ENCODE results near the gene CD8B2. TPM values are rescaled to one million over a fixed set of nuclear protein-coding genes. Genes with fewer than 3 reads are reported as not detected.
"Not testable (repeated sequence)": the region's sequence is repeated elsewhere in the genome, so short reads cannot be mapped to it uniquely, and the experiment has no call there.

The CD8B2 gene
- total RNA-seq, 1 donor from 2014 or later, result not detected

GRCh38 chr2:106566050-106566449 lies 78.9 kb downstream of the CD8B2 start:
- Mint-ChIP-seq H3K4me3 (no peak overlapping the region), H3K27ac (peak overlapping the region; percentile 93), H3K27me3 (ENCODE audit: insufficient read depth, low read depth) (peaks cover 9% of the 10 kb centered on the region), H3K4me1 (peaks cover 38% of the 10 kb centered on the region), H3K36me3 (peaks cover 2% of the 10 kb centered on the region), H3K9me3 (peaks cover 2% of the 10 kb centered on the region)
- Histone ChIP-seq H3K4me2 (no peak overlapping the region), H3K36me3 (no peaks in the 10 kb centered on the region), H3K4me3 (no peak overlapping the region), H3K27ac (no peak overlapping the region), H2AFZ (replicated peaks) (peak overlapping the region; percentile 11), H3K27me3 (no peaks in the 10 kb centered on the region), H3K9ac (no peak overlapping the region), H3K4me1 (peaks cover 5% of the 10 kb centered on the region), H3K79me2 (ENCODE audit: low read depth) (no peaks in the 10 kb centered on the region), H4K20me1 (ENCODE audit: low read depth) (no peaks in the 10 kb centered on the region), H3F3A (ENCODE audit: low read depth) (no peaks in the 10 kb centered on the region), H3K9me3 (ENCODE audit: low read depth) (no peaks in the 10 kb centered on the region)
- no peak for TF ChIP-seq EZH2 (IDR thresholded peaks at IDR 0.05)
- no peak for TF ChIP-seq EZH2phosphoT487 (IDR thresholded peaks at IDR 0.05)
- TF ChIP-seq CTCF (IDR thresholded peaks at IDR 0.05), result no peak
- no peak for DNase-seq (ENCODE audit: low spot score)

- not testable (repeated sequence) for H3K36me3 ChIP-seq; H3K36me3 Mint-ChIP-seq; H3K4me1 ChIP-seq; H2AFZ ChIP-seq (replicated peaks); H3K9me3 ChIP-seq (ENCODE audit: low read depth); H3K79me2 ChIP-seq (ENCODE audit: low read depth); H3K9me3 Mint-ChIP-seq; H3K4me3 Mint-ChIP-seq; H3F3A ChIP-seq (ENCODE audit: low read depth); H4K20me1 ChIP-seq (ENCODE audit: low read depth); H3K27me3 ChIP-seq; H3K4me2 ChIP-seq; DNase-seq (ENCODE audit: low spot score); H3K4me3 ChIP-seq; H3K9ac ChIP-seq; H3K27ac ChIP-seq
- Mint-ChIP-seq H3K4me1 (peaks cover 38% of the 10 kb centered on the region), H3K27me3 (ENCODE audit: insufficient read depth, low read depth) (peaks cover 13% of the 10 kb centered on the region), H3K27ac (peak overlapping the region; percentile 93)
Measured at GRCh38 chr2:106566484-106566883, 79.3 kb downstream of the CD8B2 start.

- H3K4me1 Mint-ChIP-seq, result peaks cover 30% of the 10 kb centered on the region
- H3K27me3 Mint-ChIP-seq (ENCODE audit: insufficient read depth, low read depth), result peaks cover 20% of the 10 kb centered on the region
- Histone ChIP-seq H3K9ac (no peak overlapping the region), H3K79me2 (ENCODE audit: low read depth) (no peaks in the 10 kb centered on the region), H3K4me2 (no peak overlapping the region), H3K9me3 (ENCODE audit: low read depth) (no peaks in the 10 kb centered on the region), H2AFZ (replicated peaks) (no peak overlapping the region), H3K4me1 (no peaks in the 10 kb centered on the region), H4K20me1 (ENCODE audit: low read depth) (no peaks in the 10 kb centered on the region), H3K4me3 (no peak overlapping the region), H3K27ac (no peak overlapping the region), H3F3A (ENCODE audit: low read depth) (no peaks in the 10 kb centered on the region), H3K36me3 (no peaks in the 10 kb centered on the region), H3K27me3 (no peaks in the 10 kb centered on the region)
- no peak overlapping the region for H3K27ac Mint-ChIP-seq
- H3K9me3 Mint-ChIP-seq, result peaks cover 2% of the 10 kb centered on the region
- no peak for TF ChIP-seq CTCF (IDR thresholded peaks at IDR 0.05)
- no peak for TF ChIP-seq EZH2 (IDR thresholded peaks at IDR 0.05)
- TF ChIP-seq EZH2phosphoT487 (IDR thresholded peaks at IDR 0.05), result no peak
- peaks cover 2% of the 10 kb centered on the region for H3K36me3 Mint-ChIP-seq
- no peak overlapping the region for H3K4me3 Mint-ChIP-seq
- DNase-seq (ENCODE audit: low spot score), result no peak
Measured at GRCh38 chr2:106570316-106570715, 83.2 kb downstream of the CD8B2 start.

Other genes starting within 250 kb of the CD8B2 start
- gene RGPD3, start 19.0 kb upstream of the CD8B2 start, total RNA-seq (ENCODE audit: low replicate concordance), result 0.07 and 0.25 TPM in 2 replicates

Measured in neural progenitor cell (in vitro differentiated cells).